AG09309 (cell line): ENCODE results near the gene UQCC2.

Source experiments
- DNase-seq: peaks from one replicate; pipeline ENCODE4 v3.0.0-alpha.2; 2010; ENCODE audit warnings: low read depth
- H3K4me3 ChIP-seq: 2 replicates; pipeline ENCODE4 v1.5.1; 2011; ENCODE audit warnings: mild to moderate bottlenecking, low read depth, low read length, moderate library complexity; ENCODE audit not compliant: control insufficient read depth
- TF ChIP-seq, protein P1 (sequence below): IDR thresholded peaks from 2 replicates; pipeline ENCODE4 v1.5.1; 2011; ENCODE audit warnings: mild to moderate bottlenecking, low read depth, low read length, inconsistent platforms; ENCODE audit not compliant: insufficient read depth, control insufficient read depth; ENCODE audit errors: missing control alignments

UQCC2 gene

DNA sequence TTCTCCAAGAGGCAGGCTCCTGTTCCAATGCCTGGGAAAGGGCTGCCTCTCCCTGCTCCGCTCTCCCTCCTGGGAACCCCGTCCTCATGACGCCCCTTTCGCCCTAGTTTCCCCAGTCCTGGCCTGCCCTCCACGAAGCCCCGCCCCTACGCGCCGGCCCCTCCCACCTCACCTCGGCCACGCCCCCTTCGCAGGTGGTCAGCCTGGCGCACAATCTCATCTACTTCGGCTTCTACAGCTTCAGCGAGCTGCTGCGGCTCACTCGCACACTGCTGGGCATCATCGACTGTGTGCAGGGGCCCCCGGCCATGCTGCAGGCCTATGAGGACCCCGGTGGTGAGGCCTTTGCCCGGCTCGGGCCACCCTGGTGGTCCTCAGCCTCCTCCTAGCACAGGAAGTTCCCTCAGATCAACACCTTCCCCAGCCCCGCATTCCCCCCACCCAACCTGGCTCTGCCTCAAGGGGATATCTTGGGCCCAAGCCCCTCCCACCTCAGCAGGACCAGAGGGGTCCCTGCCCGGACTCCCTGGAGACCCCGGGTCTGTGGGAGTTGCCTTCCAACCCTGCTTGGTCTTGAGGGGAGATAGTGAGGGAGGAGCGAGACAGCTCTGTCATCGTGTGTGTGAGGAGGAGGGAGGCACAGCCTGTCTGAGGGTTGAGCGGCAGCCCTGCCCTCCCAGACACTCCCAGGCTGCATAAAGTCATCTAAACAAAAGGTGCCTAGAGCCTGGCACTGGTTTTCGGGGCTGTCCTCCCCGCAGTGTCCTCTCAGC lies 40.3 kb downstream of the UQCC2 start:
- TF ChIP-seq, protein P1, sequence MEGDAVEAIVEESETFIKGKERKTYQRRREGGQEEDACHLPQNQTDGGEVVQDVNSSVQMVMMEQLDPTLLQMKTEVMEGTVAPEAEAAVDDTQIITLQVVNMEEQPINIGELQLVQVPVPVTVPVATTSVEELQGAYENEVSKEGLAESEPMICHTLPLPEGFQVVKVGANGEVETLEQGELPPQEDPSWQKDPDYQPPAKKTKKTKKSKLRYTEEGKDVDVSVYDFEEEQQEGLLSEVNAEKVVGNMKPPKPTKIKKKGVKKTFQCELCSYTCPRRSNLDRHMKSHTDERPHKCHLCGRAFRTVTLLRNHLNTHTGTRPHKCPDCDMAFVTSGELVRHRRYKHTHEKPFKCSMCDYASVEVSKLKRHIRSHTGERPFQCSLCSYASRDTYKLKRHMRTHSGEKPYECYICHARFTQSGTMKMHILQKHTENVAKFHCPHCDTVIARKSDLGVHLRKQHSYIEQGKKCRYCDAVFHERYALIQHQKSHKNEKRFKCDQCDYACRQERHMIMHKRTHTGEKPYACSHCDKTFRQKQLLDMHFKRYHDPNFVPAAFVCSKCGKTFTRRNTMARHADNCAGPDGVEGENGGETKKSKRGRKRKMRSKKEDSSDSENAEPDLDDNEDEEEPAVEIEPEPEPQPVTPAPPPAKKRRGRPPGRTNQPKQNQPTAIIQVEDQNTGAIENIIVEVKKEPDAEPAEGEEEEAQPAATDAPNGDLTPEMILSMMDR, result no peak
- no peak overlapping the region for H3K4me3 ChIP-seq
- no peak for DNase-seq

DNA sequence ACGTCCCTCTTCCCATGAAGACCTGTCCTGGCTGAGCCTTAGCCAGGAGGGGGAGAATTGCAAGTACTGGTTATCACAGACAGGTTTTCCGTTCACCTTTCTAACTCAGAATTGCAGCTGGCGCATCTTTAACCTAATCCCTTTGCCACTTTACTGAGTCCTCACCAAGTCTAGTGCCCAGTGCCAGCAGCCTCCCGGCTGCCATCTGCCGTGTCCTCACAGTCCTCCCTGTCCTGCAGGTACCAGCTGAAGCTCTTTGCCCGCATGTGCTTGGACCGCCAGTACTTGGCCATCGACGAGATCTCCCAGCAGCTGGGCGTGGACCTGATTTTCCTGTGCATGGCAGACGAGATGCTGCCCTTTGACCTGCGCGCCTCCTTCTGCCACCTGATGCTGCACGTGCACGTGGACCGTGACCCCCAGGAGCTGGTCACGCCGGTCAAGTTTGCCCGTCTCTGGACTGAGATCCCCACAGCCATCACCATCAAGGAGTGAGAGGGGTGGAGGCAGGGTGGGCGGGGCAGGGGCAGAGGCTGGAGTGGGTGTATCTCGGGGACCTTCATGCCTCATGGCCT lies 41.3 kb downstream of the UQCC2 start:
- no peak for DNase-seq
- no peak overlapping the region for H3K4me3 ChIP-seq
- TF ChIP-seq, protein P1, result no peak

DNA sequence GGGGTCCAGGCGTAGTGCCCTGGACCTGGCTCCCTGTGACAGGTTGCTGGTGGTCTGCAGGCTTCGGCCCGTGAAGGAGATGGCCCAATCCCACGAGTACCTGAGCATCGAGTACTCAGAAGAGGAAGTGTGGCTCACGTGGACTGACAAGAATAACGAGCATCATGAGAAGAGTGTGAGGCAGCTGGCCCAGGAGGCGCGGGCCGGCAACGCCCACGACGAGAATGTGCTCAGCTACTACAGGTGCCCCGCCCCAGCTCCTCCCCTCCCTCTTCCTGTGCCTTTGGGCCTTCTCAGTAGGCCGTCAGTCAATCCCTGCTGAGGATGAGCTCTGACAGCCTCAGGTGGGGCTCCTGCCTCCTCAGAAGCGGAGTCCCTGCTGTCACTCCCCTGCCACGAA lies 42.6 kb downstream of the UQCC2 start:
- TF ChIP-seq, protein P1, result no peak
- no peak overlapping the region for H3K4me3 ChIP-seq
- no peak for DNase-seq

DNA sequence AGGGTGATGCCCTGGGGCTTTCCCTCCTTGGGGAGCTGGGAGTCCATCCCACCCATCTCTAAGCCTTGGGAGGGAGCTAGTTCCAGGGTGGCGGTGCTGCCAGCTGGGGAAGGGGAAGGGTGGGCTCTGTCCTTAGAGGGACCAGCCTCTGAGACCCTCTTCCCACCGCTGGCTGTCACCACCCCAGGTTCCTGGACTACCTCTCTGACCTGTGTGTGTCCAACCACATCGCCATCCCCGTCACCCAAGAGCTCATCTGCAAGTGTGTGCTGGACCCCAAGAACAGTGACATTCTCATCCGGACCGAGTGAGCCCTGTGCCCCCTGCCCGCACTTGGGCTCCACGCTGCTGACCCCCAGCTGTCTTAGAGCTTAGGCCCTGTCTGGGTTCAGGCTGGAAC lies 43.2 kb downstream of the UQCC2 start:
- DNase-seq, result no peak
- no peak overlapping the region for H3K4me3 ChIP-seq
- TF ChIP-seq, protein P1, result no peak

DNA sequence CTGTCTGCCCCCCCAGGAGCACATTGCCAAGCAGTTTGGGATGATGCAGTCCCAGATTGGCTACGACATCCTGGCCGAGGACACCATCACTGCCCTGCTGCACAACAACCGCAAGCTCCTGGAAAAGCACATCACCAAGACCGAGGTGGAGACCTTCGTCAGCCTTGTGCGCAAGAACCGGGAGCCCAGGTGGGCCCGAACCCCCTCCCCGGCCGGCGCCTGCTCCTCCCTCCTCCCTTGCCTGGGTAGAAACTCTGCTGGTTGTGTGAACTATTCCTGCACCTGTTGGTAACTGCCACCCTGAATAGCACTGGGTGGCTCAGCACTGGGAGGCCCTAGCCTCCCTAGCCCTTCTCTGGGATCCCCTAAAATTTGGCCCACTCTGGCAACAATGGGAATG lies 43.7 kb downstream of the UQCC2 start:
- no peak overlapping the region for H3K4me3 ChIP-seq
- TF ChIP-seq, protein P1, result no peak
- no peak for DNase-seq

DNA sequence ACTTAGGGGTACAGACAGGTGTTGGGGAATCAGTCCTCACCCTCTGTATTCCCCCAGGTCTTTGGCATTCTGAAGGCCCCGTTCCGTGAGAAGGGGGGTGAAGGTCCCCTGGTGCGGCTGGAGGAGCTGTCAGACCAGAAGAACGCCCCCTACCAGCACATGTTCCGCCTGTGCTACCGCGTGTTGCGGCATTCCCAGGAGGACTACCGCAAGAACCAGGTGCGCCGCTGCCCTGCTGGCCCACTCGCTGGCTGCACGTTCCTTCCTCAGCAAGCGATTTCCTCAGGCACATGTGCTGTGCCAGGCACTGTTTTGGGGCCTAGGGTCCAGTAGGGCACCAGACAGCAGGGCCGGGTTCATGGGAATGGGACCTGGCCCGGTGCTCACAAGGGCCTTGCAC lies 44.4 kb downstream of the UQCC2 start:
- no peak for DNase-seq
- H3K4me3 ChIP-seq, result no peak overlapping the region
- TF ChIP-seq, protein P1, result no peak
